ENCODE measurements around the gene AAMP.
"Not testable (repeated sequence)": the region's sequence is repeated elsewhere in the genome, so short reads cannot be mapped to it uniquely, and the experiment has no call there.

AAMP gene

GRCh38 chr2:218273214-218273907, 3.4 kb upstream of the AAMP start:
- Mint-ChIP-seq H3K36me3 (ENCODE audit: low read depth) (peaks cover 84% of the 10 kb centered on the region), H3K4me1 (ENCODE audit: low read depth) (peaks cover 31% of the 10 kb centered on the region), H3K27ac (peak overlapping the region; percentile 76)
- not testable (repeated sequence) for H3K9me3 Mint-ChIP-seq, H3K27me3 Mint-ChIP-seq, H3K4me3 Mint-ChIP-seq, DNase-seq

- H3K27ac Mint-ChIP-seq: peak overlapping the region; percentile 97
Observed at GRCh38 chr2:218272531-218273212, 2.7 kb upstream of the AAMP start.

GRCh38 chr2:218271865-218272530, 2.1 kb upstream of the AAMP start:
- H3K27me3 Mint-ChIP-seq: no peaks in the 10 kb centered on the region
- H3K27ac Mint-ChIP-seq: peak overlapping the region; percentile 97
- H3K4me3 Mint-ChIP-seq: peak overlapping the region; percentile 90
- DNase-seq: no peak
- no peaks in the 10 kb centered on the region for H3K9me3 Mint-ChIP-seq
- peaks cover 39% of the 10 kb centered on the region for H3K4me1 Mint-ChIP-seq (ENCODE audit: low read depth)
- H3K36me3 Mint-ChIP-seq (ENCODE audit: low read depth): peaks cover 80% of the 10 kb centered on the region

More at GRCh38 chr2:218272531-218273212, 2.7 kb upstream of the AAMP start:
- peak; percentile 82 for DNase-seq
- peak overlapping the region; percentile 29 for H3K4me3 Mint-ChIP-seq
- no peaks in the 10 kb centered on the region for H3K9me3 Mint-ChIP-seq
- H3K27me3 Mint-ChIP-seq: no peaks in the 10 kb centered on the region
- H3K36me3 Mint-ChIP-seq (ENCODE audit: low read depth): peaks cover 80% of the 10 kb centered on the region
- H3K4me1 Mint-ChIP-seq (ENCODE audit: low read depth): peaks cover 32% of the 10 kb centered on the region

- DNase-seq: no peak
- H3K4me3 Mint-ChIP-seq: peak overlapping the region; percentile 90
- peak overlapping the region; percentile 97 for H3K27ac Mint-ChIP-seq
- no peaks in the 10 kb centered on the region for H3K27me3 Mint-ChIP-seq
- H3K4me1 Mint-ChIP-seq (ENCODE audit: low read depth): peaks cover 41% of the 10 kb centered on the region
- peaks cover 80% of the 10 kb centered on the region for H3K36me3 Mint-ChIP-seq (ENCODE audit: low read depth)
- H3K9me3 Mint-ChIP-seq: no peaks in the 10 kb centered on the region
Observed at GRCh38 chr2:218271487-218271797, 1.5 kb upstream of the AAMP start.

- peak overlapping the region; percentile 97 for H3K27ac Mint-ChIP-seq
- H3K27me3 Mint-ChIP-seq: no peaks in the 10 kb centered on the region
- DNase-seq: no peak
- H3K4me1 Mint-ChIP-seq (ENCODE audit: low read depth): peaks cover 43% of the 10 kb centered on the region
- H3K36me3 Mint-ChIP-seq (ENCODE audit: low read depth): peaks cover 80% of the 10 kb centered on the region
- H3K9me3 Mint-ChIP-seq: no peaks in the 10 kb centered on the region
- H3K4me3 Mint-ChIP-seq: peak overlapping the region; percentile 90
Observed at GRCh38 chr2:218270721-218271486, 967 bp upstream of the AAMP start.

- no peaks in the 10 kb centered on the region for H3K27me3 Mint-ChIP-seq
- peaks cover 53% of the 10 kb centered on the region for H3K4me1 Mint-ChIP-seq (ENCODE audit: low read depth)
- peaks cover 80% of the 10 kb centered on the region for H3K36me3 Mint-ChIP-seq (ENCODE audit: low read depth)
- peak overlapping the region; percentile 56 for H3K27ac Mint-ChIP-seq
- H3K9me3 Mint-ChIP-seq: no peaks in the 10 kb centered on the region
- DNase-seq: no peak
- no peak overlapping the region for H3K4me3 Mint-ChIP-seq
Observed at GRCh38 chr2:218267259-218267658, 2.7 kb downstream of the AAMP start.

- no peak for DNase-seq
- no peaks in the 10 kb centered on the region for H3K27me3 Mint-ChIP-seq
- H3K4me1 Mint-ChIP-seq (ENCODE audit: low read depth): peaks cover 44% of the 10 kb centered on the region
- peak overlapping the region; percentile 62 for H3K27ac Mint-ChIP-seq
- peaks cover 73% of the 10 kb centered on the region for H3K36me3 Mint-ChIP-seq (ENCODE audit: low read depth)
- H3K9me3 Mint-ChIP-seq: no peaks in the 10 kb centered on the region
- H3K4me3 Mint-ChIP-seq: no peak overlapping the region
Observed at GRCh38 chr2:218266316-218266979, 3.5 kb downstream of the AAMP start.

- H3K9me3 Mint-ChIP-seq: no peaks in the 10 kb centered on the region
- peak overlapping the region; percentile 62 for H3K27ac Mint-ChIP-seq
Observed at GRCh38 chr2:218265626-218266025, 4.3 kb downstream of the AAMP start.

GRCh38 chr2:218264773-218265561, 5.0 kb downstream of the AAMP start:
- Mint-ChIP-seq H3K9me3 (no peaks in the 10 kb centered on the region), H3K36me3 (ENCODE audit: low read depth) (peaks cover 66% of the 10 kb centered on the region), H3K27me3 (no peaks in the 10 kb centered on the region), H3K27ac (peak overlapping the region; percentile 62), H3K4me3 (no peak overlapping the region), H3K4me1 (ENCODE audit: low read depth) (peaks cover 37% of the 10 kb centered on the region)
- no peak for DNase-seq

More at GRCh38 chr2:218265626-218266025, 4.3 kb downstream of the AAMP start:
- Mint-ChIP-seq H3K4me3 (no peak overlapping the region), H3K27me3 (no peaks in the 10 kb centered on the region), H3K4me1 (ENCODE audit: low read depth) (peaks cover 37% of the 10 kb centered on the region), H3K36me3 (ENCODE audit: low read depth) (peaks cover 69% of the 10 kb centered on the region)
- DNase-seq: no peak

- Mint-ChIP-seq H3K27me3 (no peaks in the 10 kb centered on the region), H3K9me3 (no peaks in the 10 kb centered on the region), H3K27ac (peak overlapping the region; percentile 85), H3K4me3 (no peak overlapping the region), H3K4me1 (ENCODE audit: low read depth) (peaks cover 33% of the 10 kb centered on the region), H3K36me3 (ENCODE audit: low read depth) (peaks cover 56% of the 10 kb centered on the region)
- no peak for DNase-seq
Observed at GRCh38 chr2:218263817-218264641, 5.9 kb downstream of the AAMP start.

- H3K4me3 Mint-ChIP-seq: no peak overlapping the region
- peaks cover 35% of the 10 kb centered on the region for H3K4me1 Mint-ChIP-seq (ENCODE audit: low read depth)
- H3K27me3 Mint-ChIP-seq: no peaks in the 10 kb centered on the region
- peak overlapping the region; percentile 85 for H3K27ac Mint-ChIP-seq
- no peaks in the 10 kb centered on the region for H3K9me3 Mint-ChIP-seq
- no peak for DNase-seq
- H3K36me3 Mint-ChIP-seq (ENCODE audit: low read depth): peaks cover 54% of the 10 kb centered on the region
Observed at GRCh38 chr2:218262631-218263586, 7.0 kb downstream of the AAMP start.

GRCh38 chr2:218262237-218262600, 7.7 kb downstream of the AAMP start:
- Mint-ChIP-seq H3K4me3 (no peak overlapping the region), H3K27me3 (no peaks in the 10 kb centered on the region), H3K9me3 (no peaks in the 10 kb centered on the region), H3K4me1 (ENCODE audit: low read depth) (peaks cover 36% of the 10 kb centered on the region), H3K27ac (peak overlapping the region; percentile 18), H3K36me3 (ENCODE audit: low read depth) (peaks cover 51% of the 10 kb centered on the region)
- no peak for DNase-seq
